Measurements from ENCODE around the gene TMEM164.
"Not testable (repeated sequence)": the region's sequence is repeated elsewhere in the genome, so short reads cannot be mapped to it uniquely, and the experiment has no call there.

TMEM164 gene

DNA sequence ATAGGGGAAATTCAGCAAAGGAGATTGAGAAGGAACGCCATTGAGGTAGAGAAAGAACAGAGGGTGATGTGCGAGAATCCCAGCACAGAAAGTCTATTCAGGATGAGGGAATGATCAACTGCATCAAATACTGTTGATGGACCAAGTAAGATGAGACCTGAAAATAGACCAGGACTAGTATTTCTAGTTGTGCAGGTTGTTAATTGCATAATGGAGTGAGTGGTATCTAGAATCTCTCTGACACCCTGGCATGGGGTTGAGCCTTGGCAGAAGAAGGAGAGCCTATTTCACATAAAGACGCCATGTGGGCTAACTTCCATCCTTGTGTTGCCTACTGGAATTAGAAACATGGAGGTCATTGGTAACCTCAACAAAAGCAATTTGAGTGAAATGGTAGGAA, 135.6 kb downstream of the TMEM164 start:
- no peak for DNase-seq

DNA sequence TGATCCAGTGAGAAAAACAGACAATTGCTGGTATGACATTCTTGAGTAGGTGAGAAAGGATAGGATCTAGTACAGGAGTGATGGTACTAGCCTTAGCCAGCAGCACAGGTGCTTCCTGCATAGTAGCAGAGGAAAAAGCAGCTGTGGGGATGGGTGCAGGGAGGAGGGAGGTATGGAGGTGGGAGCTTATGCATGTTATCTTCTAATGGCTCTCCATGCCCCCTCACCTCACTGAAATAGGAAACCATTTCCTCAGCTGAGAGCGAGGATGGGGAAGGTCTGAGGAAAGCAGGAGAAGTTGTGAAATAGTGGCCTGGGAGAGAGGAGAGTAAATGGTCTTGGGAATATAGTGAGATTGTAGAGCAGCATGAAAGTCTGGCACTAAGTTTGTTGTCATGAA, 136.3 kb downstream of the TMEM164 start:
- DNase-seq = no peak

DNA sequence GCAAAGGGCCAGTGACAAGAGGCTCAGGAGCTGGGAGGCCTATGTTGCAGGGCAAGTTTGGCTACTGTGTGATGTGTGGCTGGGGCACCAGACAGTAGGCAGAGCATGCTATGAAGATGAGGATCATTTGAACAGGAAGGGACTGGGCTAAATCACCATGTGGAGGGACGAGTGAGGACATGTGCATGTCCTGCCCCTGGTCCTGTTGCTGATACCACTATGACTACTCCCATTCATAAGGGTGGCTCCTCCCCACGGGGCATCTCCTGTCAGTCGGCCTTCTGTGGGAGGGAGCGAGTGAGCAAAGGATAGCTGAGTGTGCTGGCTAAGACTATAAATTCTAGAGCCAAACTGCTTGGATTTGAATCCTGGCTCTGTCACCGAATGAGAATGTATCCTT, 139.2 kb downstream of the TMEM164 start:
- DNase-seq = no peak

DNA sequence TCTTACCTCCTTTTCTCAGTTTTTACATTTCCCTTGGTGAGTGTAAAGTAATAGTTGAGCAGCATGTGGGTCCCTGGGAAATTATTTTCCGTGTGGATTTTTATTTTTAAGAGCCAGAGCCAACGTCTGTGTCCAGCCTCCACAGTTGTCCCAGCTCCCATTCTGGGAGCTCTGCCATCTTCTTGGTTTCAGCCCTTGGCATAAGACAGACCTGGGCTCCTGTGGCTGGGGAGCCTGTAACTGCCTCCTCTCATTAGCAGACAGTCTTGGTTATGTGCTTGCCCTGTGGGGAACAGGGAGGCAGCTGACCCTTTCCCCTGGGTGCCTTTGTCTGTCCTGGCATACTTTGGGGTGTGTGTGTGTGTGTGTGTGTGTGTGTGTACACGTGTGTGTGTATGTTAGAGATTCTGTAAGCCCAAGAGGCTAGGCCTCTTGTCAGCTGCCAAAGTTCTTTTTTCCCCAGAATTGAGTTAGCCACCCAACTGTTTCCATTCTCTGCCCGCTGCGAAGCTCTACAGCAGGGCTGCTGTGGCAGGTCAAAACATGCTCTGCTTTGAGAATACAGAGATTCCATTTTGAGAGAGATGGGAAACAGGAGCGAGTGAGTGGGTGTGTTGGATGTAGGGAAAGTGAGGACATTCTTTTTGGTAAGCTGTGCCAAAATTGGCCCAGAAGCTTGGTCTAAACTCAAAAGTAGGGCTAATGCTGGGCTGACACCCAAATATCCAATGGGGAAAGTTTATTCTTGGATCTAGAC, 140.7 kb downstream of the TMEM164 start:
- no peak for DNase-seq

DNA sequence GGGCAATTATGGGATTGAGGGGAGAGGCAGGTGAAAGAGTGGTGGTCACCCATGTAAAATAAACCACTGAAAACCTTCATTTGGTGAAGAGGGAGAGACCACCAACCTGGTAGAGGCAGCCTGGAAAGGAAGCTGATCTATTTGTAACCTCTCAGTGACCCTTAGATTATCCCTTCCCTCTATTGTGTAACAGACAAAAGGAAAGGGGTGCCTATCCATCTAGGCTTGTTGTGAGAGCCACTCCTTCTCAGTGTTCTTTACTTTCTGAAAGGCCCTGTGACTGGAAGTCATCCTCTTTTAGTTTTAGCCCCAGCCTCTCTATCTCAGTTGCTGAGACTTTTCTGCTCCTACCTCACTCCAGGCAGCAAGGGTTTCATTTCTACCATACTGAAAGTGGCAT, 142.4 kb downstream of the TMEM164 start:
- no peak for DNase-seq

DNA sequence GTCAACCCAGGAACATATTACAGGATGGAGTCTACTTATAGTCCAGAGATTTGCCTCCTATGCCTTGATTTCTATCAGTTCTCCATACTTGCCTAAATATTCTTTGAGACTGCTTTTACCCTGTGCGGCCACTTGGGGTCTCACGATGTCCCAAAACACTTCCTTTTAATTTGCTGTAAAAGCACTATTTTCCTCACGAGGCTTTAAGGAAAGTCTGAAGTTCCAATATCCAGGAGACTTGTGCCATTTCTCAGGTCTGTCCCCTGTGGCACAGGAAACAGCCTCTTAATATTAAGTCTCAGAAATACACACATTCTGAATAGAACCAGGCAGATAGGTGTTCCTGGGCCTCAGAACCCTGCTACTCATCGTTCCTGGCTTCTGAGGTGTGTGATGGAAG, 142.9 kb downstream of the TMEM164 start:
- peak; percentile 23 for DNase-seq

DNA sequence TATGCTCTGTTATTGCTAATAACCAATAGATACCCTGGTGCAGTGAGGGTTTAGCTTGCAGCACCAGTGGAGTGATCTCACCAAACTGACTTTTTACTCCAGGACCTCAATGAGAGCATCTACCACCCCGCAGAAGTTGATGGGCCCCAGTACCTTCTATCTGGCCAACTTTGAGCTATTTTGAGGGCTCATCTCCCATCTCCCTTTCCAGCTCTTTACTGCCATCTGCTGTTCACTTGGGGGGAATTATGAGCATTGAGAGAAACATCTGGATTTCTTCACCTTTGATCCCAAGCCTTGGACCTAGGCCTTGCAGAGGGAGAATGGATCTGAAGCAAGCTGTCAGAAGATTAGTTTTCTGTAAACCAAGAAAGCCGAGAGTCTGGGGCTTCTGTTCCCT, 143.6 kb downstream of the TMEM164 start:
- DNase-seq = peak; percentile 6

DNA sequence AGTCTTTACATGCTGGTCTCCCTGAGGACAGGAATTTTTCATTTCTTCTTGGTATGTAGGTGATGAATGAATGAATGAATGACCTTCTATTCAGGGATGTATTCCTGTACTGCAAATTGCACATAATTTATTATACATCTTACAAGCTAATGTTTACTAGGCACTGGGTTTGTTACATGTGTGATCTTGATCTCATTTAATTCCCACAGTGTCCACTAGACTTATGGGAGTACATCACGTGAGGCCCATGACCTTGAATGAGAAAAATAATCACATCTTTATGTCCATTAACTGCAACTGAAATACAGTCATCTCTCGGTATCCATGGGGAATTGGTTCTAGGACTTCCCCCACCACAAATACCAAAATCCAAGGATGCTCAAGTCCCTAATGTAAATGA, 150.3 kb downstream of the TMEM164 start:
- DNase-seq = no peak

DNA sequence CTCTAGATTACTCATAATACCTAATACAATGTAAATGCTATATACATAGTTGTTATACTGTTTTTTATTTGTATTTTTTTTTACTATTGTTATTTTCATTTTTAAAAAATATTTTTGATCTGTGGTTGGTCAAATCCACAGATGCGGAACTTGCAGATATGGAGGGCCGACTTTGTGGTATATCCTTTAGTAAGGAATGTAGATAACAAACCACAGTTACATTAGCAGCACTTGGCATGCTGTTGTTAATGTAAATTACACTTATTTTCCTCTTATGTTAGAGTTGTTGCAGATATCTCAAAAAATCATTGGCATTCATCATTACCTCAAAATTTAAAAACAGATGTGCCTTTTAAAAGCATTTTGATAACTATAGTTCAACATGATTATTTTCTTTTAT, 151.0 kb downstream of the TMEM164 start:
- no peak for DNase-seq

DNA sequence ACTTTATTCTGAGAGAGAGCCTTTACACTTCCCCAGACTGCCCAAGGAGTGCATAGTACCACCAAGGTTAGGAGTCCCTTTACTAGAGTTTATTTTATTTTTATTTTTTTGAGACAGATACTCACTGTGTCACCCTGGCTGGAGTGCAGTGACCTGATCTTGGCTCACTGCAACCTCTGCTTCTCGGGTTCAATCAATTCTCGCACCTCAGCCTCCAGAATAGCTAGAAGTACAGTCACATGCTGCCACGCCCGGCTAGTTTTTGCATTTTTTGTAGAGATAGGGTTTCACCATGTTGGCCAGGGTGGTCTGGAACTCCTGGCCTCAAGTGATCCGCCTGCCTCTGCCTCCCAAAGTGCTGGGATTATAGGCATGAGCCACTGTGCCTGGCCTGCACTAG, 151.4 kb downstream of the TMEM164 start:
- not testable (repeated sequence) for DNase-seq

DNA sequence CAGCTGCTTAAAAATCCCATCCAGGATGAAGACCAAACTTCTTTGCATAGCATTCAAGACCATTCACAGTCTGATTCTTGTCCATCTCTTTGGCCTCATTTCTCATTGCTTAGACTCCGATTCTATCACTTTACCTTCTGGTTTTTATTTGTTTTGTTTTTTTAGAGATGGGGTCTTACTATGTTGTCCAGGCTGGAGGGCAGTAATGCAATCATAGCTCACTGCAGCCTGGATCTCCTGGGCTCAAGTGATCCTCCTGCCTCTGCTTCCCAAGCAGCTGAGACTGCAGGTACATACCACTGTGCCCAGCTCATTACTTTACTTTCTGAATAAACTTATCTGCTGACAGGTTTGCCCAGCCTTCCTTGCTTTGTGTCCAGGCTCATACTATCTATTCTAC, 152.8 kb downstream of the TMEM164 start:
- DNase-seq = no peak

DNA sequence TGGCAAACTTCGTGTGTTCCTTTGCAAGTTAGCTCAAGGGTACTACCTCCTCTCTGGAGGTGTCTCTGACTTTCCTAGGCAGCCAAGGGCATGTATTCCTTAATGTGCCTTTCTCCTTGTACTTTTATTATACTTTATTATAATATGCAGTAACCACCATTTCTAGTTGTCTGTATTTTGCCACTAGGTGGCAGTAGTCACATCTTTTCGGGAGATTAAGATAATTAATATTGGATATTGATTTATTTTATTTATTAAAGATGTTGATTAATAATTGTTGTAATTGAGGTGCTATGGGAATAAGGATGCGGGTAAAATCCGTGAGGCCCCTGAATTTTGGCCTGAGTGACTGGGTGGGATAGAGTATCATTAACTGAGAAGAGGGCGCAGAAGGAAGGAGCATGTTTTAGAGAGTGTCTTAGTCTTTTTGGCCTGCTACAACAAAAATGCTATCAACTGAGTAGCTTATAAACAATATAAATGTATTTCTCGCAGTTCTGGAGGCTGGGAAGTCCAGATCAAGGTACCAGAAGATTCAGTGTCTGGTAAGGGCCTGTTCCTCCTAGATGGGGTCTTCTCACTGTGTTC, 153.3 kb downstream of the TMEM164 start:
- DNase-seq = no peak

DNA sequence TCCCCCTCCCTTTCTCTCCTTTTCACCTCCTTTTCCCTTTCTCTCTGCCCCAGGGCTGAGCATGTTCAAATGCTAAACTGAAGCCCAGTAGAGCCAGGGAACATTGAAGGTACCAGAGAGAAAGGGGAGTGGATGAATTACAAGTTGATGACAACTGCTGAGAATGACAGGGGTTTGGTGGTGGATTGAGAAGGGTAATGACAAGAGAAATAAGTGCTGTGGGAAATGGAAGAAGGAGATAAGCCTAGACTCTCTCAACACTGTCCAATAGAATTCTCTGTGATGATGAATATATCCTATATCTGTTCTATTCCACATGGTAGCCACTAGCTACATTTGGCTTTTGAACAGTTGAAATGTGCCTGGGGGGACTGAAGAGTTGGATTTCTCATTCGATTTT, 154.5 kb downstream of the TMEM164 start:
- no peak for DNase-seq

DNA sequence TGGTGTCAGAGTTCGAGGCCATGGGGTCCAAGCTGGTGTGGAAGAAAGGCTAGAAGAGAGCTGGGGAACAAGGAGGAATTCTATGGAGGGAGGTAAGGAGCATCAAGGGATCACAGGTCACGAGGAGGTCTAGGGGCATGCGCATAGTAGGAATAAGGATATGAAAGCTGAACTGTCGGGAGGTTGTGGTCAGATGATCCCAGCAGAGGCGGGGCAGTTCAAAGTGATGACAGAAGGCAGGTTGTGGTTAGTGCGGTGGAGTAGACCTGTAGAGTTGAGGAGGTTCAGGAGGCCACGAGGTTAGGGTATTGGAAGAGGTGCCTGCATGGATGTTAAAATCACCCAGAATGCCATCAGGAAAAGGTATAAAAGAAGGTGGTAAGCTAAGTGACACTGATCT, 156.3 kb downstream of the TMEM164 start:
- DNase-seq = no peak

DNA sequence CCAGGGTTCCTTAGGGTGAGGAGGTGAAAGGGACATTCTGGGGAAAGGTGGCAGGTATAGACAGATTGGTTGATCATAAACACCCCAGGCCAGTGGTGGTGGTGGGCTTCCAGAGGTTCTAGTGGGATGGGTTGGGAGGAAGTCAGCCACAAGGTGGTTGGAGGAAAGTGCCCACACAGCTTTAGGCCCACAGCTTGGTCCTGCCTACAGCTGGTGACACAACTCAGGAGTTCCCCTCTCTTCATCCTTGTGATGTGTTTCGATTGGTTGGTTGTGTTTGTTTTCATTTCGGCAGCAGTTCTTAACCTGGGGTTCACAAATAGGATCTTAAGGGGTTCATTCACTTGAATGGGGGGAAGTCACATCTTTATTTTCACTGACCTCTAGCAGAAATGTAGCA, 157.0 kb downstream of the TMEM164 start:
- no peak for DNase-seq

DNA sequence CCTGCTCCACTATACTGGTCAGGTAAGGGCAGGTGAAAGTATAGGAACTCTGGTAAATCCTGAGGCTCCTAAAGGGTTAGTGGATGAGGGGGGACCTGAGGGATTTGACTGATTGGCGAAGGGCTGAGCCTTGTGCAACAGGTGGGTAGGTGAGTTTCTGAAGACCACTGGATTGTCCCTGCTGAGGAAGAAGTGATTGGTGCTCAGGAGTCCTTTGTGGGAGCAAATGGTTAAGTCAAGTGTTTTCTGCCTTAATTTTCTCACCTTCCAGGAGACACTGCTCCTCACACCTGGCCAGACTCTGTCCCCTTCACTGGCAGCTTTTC, 158.4 kb downstream of the TMEM164 start:
- DNase-seq = no peak

DNA sequence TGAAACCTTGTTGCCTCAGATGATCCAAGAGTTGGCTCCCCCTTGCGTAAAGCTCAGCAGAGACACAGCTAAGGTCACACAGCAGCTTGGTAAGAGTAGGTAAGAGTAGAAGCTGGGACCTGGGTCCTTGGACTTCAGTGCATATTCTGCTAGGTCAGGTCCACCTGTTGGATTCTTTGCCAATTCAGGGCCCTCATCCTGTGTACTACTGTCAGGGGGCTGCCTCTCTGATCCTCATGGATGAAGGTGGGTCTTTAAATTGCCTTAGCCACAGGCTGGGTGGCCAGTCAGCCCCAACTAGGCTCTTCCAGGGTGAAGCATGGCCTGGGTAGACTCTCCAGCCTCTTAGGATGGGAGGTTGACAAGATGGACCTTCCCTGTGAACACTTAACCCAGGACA, 159.2 kb downstream of the TMEM164 start:
- no peak for DNase-seq

DNA sequence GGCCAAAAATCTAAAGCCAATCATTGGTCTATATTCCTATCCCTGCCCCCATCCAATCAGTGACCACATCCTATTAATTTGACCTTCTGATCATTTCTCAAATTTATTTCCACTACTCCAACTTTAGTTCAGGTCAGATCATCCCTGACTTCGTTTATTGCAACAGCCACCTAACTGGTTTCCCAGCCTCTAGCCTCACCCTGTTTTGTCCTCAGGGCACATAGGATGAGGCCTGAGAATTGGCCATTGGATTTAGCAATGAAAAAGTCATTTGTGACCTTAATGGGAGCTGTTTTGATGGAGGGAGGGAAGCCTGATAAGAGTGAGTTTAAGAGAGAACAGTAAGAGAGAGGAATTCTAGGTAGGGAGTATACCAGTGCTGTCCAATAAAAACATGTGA, 160.0 kb downstream of the TMEM164 start:
- DNase-seq = no peak

DNA sequence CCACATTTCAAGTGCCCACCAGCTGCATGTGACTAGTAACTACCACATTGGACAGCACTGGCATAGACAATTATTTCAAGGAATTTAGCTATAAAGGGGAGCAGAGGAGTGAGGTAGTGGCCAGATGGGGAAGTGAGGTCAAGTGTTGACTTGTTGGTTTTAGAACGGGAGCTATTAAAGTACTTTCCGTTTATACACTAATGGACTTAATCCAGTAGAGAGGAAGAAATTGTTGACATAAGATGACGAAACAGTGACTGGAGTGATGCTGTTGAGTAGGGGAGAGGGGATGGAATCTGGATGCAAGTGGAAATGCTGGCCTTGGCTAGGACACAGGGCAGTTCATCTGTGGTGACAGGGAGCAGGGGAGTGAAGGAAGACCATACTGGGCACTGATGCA, 160.6 kb downstream of the TMEM164 start:
- no peak for DNase-seq

DNA sequence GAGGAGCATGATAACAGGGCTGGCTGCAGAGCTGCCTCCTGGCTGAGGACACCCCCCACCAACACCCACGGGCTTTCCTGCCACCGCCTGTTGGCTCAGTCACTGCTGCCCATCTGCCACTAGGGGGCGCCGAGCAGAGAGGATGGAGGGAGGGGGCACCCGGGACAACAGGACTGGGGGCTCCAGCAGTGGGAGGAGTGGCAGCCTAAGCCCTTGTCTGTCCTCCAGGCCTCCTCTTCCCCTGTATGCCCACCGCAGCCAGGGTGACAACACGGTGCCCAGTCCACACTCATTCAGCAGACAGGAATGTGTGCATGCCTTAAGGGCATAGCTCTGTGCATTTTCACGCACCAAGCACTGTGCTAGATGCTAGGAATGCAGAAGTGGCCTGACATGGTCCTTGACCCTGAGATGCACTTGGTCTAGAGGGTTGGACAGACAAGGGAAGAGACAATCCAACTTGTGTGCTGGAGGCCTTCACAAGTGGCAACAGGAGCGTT, 165.1 kb downstream of the TMEM164 start:
- DNase-seq = peak; percentile 53

DNA sequence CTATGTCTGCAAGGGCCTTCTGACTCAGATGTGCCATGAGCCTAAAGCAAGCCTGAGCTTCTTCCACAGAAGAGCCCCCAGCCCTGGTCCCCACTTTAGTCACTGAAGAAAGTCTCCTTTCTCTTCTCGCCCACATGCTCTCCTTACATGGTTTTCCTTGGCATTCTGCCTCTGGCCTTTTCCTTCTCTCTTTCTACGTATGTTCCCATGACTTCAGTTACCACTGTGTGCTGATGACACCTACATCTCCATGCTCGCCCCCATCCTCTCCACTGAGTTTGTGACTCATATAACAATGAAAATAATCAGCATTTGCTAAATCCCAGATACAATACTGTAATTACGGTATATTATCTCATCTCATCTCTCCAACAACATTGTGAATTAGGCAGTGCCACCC, 165.7 kb downstream of the TMEM164 start:
- DNase-seq = no peak

DNA sequence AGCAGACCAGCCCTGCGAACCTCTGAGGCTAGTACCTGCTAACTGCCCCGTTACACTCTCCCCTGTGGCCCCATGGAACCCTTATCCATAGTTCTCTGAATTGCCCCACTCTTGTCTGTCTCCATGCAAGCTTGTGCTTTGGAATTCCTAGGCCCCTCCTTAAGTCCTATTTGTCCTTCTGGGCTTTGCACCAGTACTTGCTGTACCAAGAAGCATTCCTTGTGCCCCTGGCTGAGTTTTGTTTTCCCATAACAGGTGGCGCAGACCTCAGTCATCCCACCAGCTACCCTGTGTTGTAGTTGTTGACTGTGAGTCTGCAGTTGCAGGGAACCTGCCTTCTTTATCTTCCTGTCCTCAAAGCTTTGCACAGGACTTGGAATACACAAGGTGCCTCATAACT, 167.1 kb downstream of the TMEM164 start:
- no peak for DNase-seq

DNA sequence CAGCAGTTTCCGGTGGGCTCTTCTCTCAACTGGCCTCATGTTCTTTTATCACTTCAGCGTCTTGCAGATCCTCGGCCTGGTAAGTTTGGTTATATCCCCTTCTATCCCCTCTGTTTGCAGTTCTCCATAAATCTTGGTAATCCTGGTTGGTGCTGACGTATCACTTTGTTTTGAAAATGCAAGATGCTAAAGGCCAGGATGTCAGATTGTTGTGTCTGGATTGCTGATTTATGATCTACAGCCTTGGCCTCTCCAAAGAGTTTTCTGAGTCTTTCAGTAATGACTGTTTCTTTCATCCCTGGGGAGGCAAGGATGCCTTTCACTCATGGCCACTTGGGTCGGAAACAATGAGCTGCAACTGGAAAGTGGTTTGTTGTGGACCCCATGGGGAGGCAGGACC, 168.5 kb downstream of the TMEM164 start:
- DNase-seq = no peak

DNA sequence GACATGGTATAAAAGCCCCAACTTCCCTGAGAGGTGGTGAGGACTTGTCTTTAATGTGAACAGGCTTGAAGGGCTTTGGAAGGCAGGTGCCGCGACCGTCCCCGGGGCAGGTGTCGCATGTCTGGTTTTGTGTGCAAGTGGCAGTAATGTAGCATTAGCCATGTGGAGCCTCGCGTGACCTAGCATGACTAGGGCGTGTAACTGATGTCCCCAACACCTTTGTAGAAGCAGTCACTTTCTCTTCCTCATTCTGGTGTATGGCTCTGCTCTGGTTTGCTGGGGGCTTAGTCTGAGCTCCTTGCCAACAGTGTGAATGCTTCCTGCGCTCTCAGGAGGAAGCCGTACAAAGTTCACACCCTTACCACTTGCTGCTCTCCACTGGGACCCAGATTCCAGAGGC, 169.3 kb downstream of the TMEM164 start:
- no peak for DNase-seq

Data from activated naive CD4-positive, alpha-beta T cell treated with Interleukin-2 at 50 U/mL for 16 hours (primary cell).